Measurements from ENCODE around the gene UTP4.
"Not testable (repeated sequence)": the region's sequence is repeated elsewhere in the genome, so short reads cannot be mapped to it uniquely, and the experiment has no call there.

The UTP4 gene

GRCh38 chr16:69141936-69142335 is 9.5 kb downstream of the UTP4 start:
- H3K4me3 ChIP-seq (ENCODE audit: low read depth, low read length): no peak overlapping the region
- in situ Hi-C loops (cut with HindIII; ENCODE audit: low sequenced_read_pairs): no loop called here
- DNase-seq (ENCODE audit: low read depth): no peak
- no peak for TF ChIP-seq CTCF (IDR thresholded peaks at IDR 0.05; ENCODE audit: low read depth, low read length, missing control alignments)

GRCh38 chr16:69143116-69143515 is 10.7 kb downstream of the UTP4 start:
- no peak overlapping the region for H3K4me3 ChIP-seq (ENCODE audit: low read depth, low read length)
- DNase-seq (ENCODE audit: low read depth): no peak
- in situ Hi-C loops (cut with HindIII; ENCODE audit: low sequenced_read_pairs): no loop called here
- no peak for TF ChIP-seq CTCF (IDR thresholded peaks at IDR 0.05; ENCODE audit: low read depth, low read length, missing control alignments)

GRCh38 chr16:69145658-69146057 is 13.2 kb downstream of the UTP4 start:
- TF ChIP-seq CTCF (IDR thresholded peaks at IDR 0.05; ENCODE audit: low read depth, low read length, missing control alignments): no peak
- in situ Hi-C loops (cut with HindIII; ENCODE audit: low sequenced_read_pairs): no loop called here
- no peak for DNase-seq (ENCODE audit: low read depth)
- no peak overlapping the region for H3K4me3 ChIP-seq (ENCODE audit: low read depth, low read length)

GRCh38 chr16:69149621-69150020 is 17.2 kb downstream of the UTP4 start:
- in situ Hi-C loops (cut with HindIII; ENCODE audit: low sequenced_read_pairs); DNase-seq (ENCODE audit: low read depth); H3K4me3 ChIP-seq (ENCODE audit: low read depth, low read length): not testable (repeated sequence)

- in situ Hi-C loops (cut with HindIII; ENCODE audit: low sequenced_read_pairs): no loop called here
- peak; percentile 70 for TF ChIP-seq CTCF (IDR thresholded peaks at IDR 0.05; ENCODE audit: low read depth, low read length, missing control alignments)
- no peak overlapping the region for H3K4me3 ChIP-seq (ENCODE audit: low read depth, low read length)
- DNase-seq (ENCODE audit: low read depth): peak; percentile 81
Observed at GRCh38 chr16:69150146-69150865, 17.9 kb downstream of the UTP4 start.

- no peak for DNase-seq (ENCODE audit: low read depth)
- TF ChIP-seq CTCF (IDR thresholded peaks at IDR 0.05; ENCODE audit: low read depth, low read length, missing control alignments): no peak
- in situ Hi-C loops (cut with HindIII; ENCODE audit: low sequenced_read_pairs): loop anchor here (5.0 kb wide), 1 partner anchor 145 kb away; no protein-coding TSS in a partner anchor
- H3K4me3 ChIP-seq (ENCODE audit: low read depth, low read length): no peak overlapping the region
Observed at GRCh38 chr16:69157196-69157595, 24.7 kb downstream of the UTP4 start.

GRCh38 chr16:69160192-69160591 is 27.7 kb downstream of the UTP4 start:
- in situ Hi-C loops (cut with HindIII; ENCODE audit: low sequenced_read_pairs): no loop called here
- TF ChIP-seq CTCF (IDR thresholded peaks at IDR 0.05; ENCODE audit: low read depth, low read length, missing control alignments): no peak
- no peak for DNase-seq (ENCODE audit: low read depth)
- no peak overlapping the region for H3K4me3 ChIP-seq (ENCODE audit: low read depth, low read length)
